Skeletal muscle tissue (tissue), 4 donors: Measurements from ENCODE around the gene HERC2. TPM values are rescaled to one million over a fixed set of nuclear protein-coding genes. Genes with fewer than 3 reads are reported as not detected.
"Not testable (repeated sequence)": the region's sequence is repeated elsewhere in the genome, so short reads cannot be mapped to it uniquely, and the experiment has no call there.

Source experiments
- H3K27ac ChIP-seq: one replicate; pipeline ENCODE4 v1.7.0; 2013; ENCODE audit warnings: mild to moderate bottlenecking, low read depth, low read length, inconsistent platforms
- H3K27me3 ChIP-seq, 3 donors: one replicate each; pipeline ENCODE4 v1.7.0; 2013; ENCODE audit warnings: low read length in 3 of 3; ENCODE audit not compliant: control insufficient read depth in 3 of 3, insufficient read depth in 3 of 3
- H3K36me3 ChIP-seq, 3 donors: one replicate each; pipeline ENCODE4 v1.7.0; 2013; ENCODE audit warnings: low read length in 3 of 3; ENCODE audit not compliant: control insufficient read depth in 3 of 3, insufficient read depth in 3 of 3
- H3K4me1 ChIP-seq, 3 donors: one replicate each; pipeline ENCODE4 v1.7.0; 2013; ENCODE audit warnings: low read length in 3 of 3, mild to moderate bottlenecking in 3 of 3; ENCODE audit not compliant: control insufficient read depth in 3 of 3, insufficient read depth in 3 of 3
- H3K4me3 ChIP-seq, 3 donors: one replicate each; pipeline ENCODE4 v1.7.0; 2013; ENCODE audit warnings: low read length in 3 of 3
- H3K9ac ChIP-seq, 3 donors: one replicate each; pipeline ENCODE4 v1.7.0; 2013; ENCODE audit warnings: low read length in 3 of 3, mild to moderate bottlenecking in 3 of 3, moderate library complexity in 2 of 3, low read depth in 1 of 3
- H3K9me3 ChIP-seq, 3 donors: one replicate each; pipeline ENCODE4 v1.7.0; 2013; ENCODE audit warnings: low read length in 3 of 3; ENCODE audit not compliant: control insufficient read depth in 3 of 3
- total RNA-seq: library from RNA; depleted of rRNA; stranded (reverse); fragments of >200 nt; gene quantifications from one replicate; pipeline ENCODE4 v1.2.3, GENCODE V29; 2014
- donor health status: Osteomylitis.

Gene HERC2
- total RNA-seq, 1 donor from 2014 or later, result 56.4 TPM

DNA sequence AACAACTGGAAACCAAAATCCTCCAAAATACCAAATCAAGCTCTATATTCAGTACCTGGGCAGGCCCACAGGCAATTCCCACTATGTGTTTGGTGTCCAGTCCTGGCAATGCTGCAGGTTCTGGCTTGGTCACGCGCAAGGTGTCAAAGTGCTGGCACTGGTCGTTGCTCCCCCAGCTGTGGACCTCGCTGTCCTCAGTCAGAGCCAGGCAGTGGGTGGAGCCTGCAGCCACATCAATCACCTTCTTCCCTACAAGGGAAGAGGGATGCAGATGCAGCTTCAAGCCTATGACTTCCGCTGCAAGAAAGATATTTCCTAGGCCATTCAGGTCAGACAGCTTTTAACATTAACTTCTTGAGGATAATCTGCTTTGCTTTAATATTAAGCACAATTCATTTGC is 61.3 kb downstream of the HERC2 start:
- no peak overlapping the region for H3K4me3 ChIP-seq
- H3K9me3 ChIP-seq, result no peaks in the 10 kb centered on the region
- no peaks in the 10 kb centered on the region for H3K27me3 ChIP-seq
- H3K9ac ChIP-seq, result no peak overlapping the region
- H3K27ac ChIP-seq, result no peak overlapping the region
- H3K4me1 ChIP-seq, result peaks cover 0 to 5% (median 0%) of the 10 kb centered on the region in 3 donors
- H3K36me3 ChIP-seq, result peaks cover 19 to 22% (median 19%) of the 10 kb centered on the region in 3 donors

GRCh38 chr15:28260317-28260716 is 61.7 kb downstream of the HERC2 start:
- Histone ChIP-seq H3K27ac (no peak overlapping the region), H3K36me3 (peaks cover 16 to 21% (median 18%) of the 10 kb centered on the region in 3 donors), H3K9ac (no peak overlapping the region), H3K4me1 (peaks cover 0 to 5% (median 0%) of the 10 kb centered on the region in 3 donors), H3K9me3 (no peaks in the 10 kb centered on the region), H3K27me3 (no peaks in the 10 kb centered on the region), H3K4me3 (no peak overlapping the region)

DNA sequence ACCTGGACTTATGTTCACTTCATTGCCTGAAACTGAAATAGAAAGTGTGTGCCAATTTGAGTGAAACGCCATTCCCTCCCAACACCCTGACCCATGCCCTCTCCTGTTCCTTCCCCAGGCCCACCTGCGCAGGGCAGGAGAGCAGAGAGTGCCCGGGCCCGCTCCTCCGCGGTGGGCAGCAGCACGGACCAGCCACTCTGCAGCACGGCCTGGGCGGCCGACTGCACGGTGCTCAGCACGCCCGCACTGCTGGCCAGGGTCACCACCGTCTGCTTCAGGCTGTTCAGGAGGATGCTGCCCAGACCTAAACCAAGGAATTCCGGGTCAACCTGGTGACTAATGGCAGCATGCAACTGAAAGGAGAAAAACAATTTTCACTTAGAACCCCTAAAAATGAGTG is 66.0 kb downstream of the HERC2 start:
- no peak overlapping the region for H3K27ac ChIP-seq
- no peaks in the 10 kb centered on the region for H3K9me3 ChIP-seq
- no peak overlapping the region for H3K4me3 ChIP-seq
- no peak overlapping the region for H3K9ac ChIP-seq
- H3K36me3 ChIP-seq, result peaks cover 28 to 32% (median 28%) of the 10 kb centered on the region in 3 donors
- H3K4me1 ChIP-seq, result peaks cover 0 to 3% (median 0%) of the 10 kb centered on the region in 3 donors
- no peaks in the 10 kb centered on the region for H3K27me3 ChIP-seq

- H3K27ac ChIP-seq, result no peak overlapping the region
- no peaks in the 10 kb centered on the region for H3K27me3 ChIP-seq
- H3K9me3 ChIP-seq, result peaks cover 0 to 2% (median 0%) of the 10 kb centered on the region in 3 donors
- no peak overlapping the region for H3K4me3 ChIP-seq
- H3K4me1 ChIP-seq, result no peaks in the 10 kb centered on the region
- H3K9ac ChIP-seq, result no peak overlapping the region
- peaks cover 38 to 44% (median 43%) of the 10 kb centered on the region in 3 donors for H3K36me3 ChIP-seq
Observed at GRCh38 chr15:28252831-28253230, 69.1 kb downstream of the HERC2 start.

GRCh38 chr15:28246605-28247004 is 75.4 kb downstream of the HERC2 start:
- Histone ChIP-seq H3K9ac (no peak overlapping the region), H3K9me3 (peaks cover 0 to 2% (median 0%) of the 10 kb centered on the region in 3 donors), H3K36me3 (peaks cover 23 to 57% (median 54%) of the 10 kb centered on the region in 3 donors), H3K27ac (no peak overlapping the region), H3K4me3 (no peak overlapping the region), H3K27me3 (no peaks in the 10 kb centered on the region), H3K4me1 (no peaks in the 10 kb centered on the region)

GRCh38 chr15:28243901-28244300 is 78.1 kb downstream of the HERC2 start:
- no peak overlapping the region for H3K9ac ChIP-seq
- no peak overlapping the region for H3K4me3 ChIP-seq
- no peaks in the 10 kb centered on the region for H3K27me3 ChIP-seq
- H3K36me3 ChIP-seq, result peaks cover 21 to 51% (median 51%) of the 10 kb centered on the region in 3 donors
- H3K27ac ChIP-seq, result no peak overlapping the region
- no peaks in the 10 kb centered on the region for H3K4me1 ChIP-seq
- H3K9me3 ChIP-seq, result no peaks in the 10 kb centered on the region

- Histone ChIP-seq H3K9ac (no peak overlapping the region), H3K36me3 (peaks cover 18 to 47% (median 47%) of the 10 kb centered on the region in 3 donors), H3K9me3 (no peaks in the 10 kb centered on the region), H3K4me3 (no peak overlapping the region), H3K4me1 (no peaks in the 10 kb centered on the region), H3K27ac (no peak overlapping the region), H3K27me3 (no peaks in the 10 kb centered on the region)
Observed at GRCh38 chr15:28243399-28243798, 78.6 kb downstream of the HERC2 start.

DNA sequence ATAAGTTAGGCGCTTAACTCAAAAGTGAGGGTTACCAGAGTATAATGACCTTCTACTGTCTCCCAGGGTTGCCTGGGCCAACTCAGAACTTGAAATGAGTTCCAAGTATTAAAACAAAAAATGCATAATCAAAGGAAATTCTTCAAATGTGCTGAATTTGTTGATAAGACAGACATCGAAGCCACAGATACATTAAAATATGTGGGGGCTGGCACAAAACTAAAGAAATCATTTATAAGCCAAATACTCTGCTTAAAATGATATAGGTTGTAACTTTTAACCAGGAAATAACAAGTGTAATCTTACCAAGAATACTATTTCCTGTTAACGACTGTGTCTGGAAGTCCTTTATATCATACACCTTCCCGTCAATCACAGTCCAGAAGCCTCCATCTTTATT is 83.7 kb downstream of the HERC2 start:
- H3K4me3 ChIP-seq, H3K4me1 ChIP-seq, H3K9me3 ChIP-seq, H3K27me3 ChIP-seq, H3K9ac ChIP-seq, H3K27ac ChIP-seq: not testable (repeated sequence)
- peaks cover 12 to 26% (median 17%) of the 10 kb centered on the region in 3 donors for H3K36me3 ChIP-seq

GRCh38 chr15:28231743-28232142 is 90.2 kb downstream of the HERC2 start:
- peaks cover 10 to 27% (median 11%) of the 10 kb centered on the region in 3 donors for H3K36me3 ChIP-seq

DNA sequence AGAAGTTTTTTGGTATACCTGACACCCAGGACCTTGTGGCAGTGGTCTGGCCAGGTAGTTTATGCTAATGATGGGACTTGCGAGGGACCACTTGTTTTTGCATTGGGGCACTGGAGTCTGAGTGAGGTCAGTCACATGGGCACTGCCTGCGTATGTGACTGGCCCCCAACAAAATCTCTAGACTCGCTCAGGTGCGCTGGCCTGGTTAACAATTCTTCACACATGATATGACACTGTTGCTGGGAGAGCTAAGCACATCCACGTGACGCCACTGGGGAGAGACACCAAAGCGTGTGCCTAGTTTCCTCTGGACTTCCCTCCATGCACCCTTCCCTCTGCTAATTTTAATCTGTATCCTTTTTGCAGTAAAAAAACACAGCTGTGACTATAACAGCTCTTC is 90.6 kb downstream of the HERC2 start:
- H3K36me3 ChIP-seq, result peaks cover 10 to 27% (median 11%) of the 10 kb centered on the region in 3 donors
- H3K4me1 ChIP-seq, H3K27ac ChIP-seq, H3K4me3 ChIP-seq, H3K9ac ChIP-seq, H3K9me3 ChIP-seq, H3K27me3 ChIP-seq: not testable (repeated sequence)

More at GRCh38 chr15:28231743-28232142, 90.2 kb downstream of the HERC2 start:
- H3K4me1 ChIP-seq, H3K4me3 ChIP-seq, H3K27ac ChIP-seq, H3K9ac ChIP-seq, H3K9me3 ChIP-seq, H3K27me3 ChIP-seq: not testable (repeated sequence)
